Body of pancreas (tissue), 4 donors: ENCODE measurements around the gene DDIAS.

Source experiments
- CTCF ChIP-seq, 7 experiments: fragments of 450-650 bp in 4 of 7; fragments of 200-600 bp in 3 of 7; sonication (generic) in 3 of 7; IDR thresholded peaks; one replicate each; pipeline ENCODE4 v1.5.1; 2016 to 2019; ENCODE audit warnings: antibody characterized with exemption in 7 of 7
- POLR2A ChIP-seq, 3 donors: fragments of 450-650 bp; IDR thresholded peaks; one replicate each; pipeline ENCODE4 v1.6.1; 2016; ENCODE audit warnings: antibody characterized with exemption in 3 of 3, mild to moderate bottlenecking in 2 of 3

GRCh38 chr11:82924522-82925224 lies 23.1 kb downstream of the DDIAS start:
- TF ChIP-seq CTCF (IDR thresholded peaks at IDR 0.05) (no peak), POLR2A (IDR thresholded peaks at IDR 0.05) (no peak)
